LNCAP (cell line): ENCODE measurements around the gene VILL.

Experiments used
- TF ChIP-seq, protein P1 (sequence below): fragments of 450-650 bp; IDR thresholded peaks from 2 replicates; pipeline ENCODE4 v1.5.1; 2017; ENCODE audit warnings: mild to moderate bottlenecking

Gene VILL

DNA sequence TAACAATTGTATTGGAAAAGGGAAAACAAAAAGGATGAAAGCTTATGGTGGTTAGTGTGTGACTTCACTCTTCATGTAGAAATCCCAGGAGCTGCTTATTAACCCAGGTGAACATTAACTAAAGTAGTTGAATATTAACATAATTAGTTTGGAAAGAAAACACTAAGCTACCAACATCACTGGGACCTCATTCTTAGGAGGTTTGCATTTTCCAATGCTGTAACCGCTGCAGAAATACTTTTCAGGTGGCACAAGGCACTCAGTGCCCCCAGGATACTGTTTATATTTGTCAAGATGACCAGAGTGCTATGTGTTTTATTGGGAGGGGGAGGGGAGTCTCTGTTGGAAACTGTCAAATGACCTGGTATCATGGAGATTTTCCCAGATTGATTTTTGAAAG lies 25.9 kb upstream of the VILL start:
- TF ChIP-seq, protein P1, sequence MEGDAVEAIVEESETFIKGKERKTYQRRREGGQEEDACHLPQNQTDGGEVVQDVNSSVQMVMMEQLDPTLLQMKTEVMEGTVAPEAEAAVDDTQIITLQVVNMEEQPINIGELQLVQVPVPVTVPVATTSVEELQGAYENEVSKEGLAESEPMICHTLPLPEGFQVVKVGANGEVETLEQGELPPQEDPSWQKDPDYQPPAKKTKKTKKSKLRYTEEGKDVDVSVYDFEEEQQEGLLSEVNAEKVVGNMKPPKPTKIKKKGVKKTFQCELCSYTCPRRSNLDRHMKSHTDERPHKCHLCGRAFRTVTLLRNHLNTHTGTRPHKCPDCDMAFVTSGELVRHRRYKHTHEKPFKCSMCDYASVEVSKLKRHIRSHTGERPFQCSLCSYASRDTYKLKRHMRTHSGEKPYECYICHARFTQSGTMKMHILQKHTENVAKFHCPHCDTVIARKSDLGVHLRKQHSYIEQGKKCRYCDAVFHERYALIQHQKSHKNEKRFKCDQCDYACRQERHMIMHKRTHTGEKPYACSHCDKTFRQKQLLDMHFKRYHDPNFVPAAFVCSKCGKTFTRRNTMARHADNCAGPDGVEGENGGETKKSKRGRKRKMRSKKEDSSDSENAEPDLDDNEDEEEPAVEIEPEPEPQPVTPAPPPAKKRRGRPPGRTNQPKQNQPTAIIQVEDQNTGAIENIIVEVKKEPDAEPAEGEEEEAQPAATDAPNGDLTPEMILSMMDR = no peak

DNA sequence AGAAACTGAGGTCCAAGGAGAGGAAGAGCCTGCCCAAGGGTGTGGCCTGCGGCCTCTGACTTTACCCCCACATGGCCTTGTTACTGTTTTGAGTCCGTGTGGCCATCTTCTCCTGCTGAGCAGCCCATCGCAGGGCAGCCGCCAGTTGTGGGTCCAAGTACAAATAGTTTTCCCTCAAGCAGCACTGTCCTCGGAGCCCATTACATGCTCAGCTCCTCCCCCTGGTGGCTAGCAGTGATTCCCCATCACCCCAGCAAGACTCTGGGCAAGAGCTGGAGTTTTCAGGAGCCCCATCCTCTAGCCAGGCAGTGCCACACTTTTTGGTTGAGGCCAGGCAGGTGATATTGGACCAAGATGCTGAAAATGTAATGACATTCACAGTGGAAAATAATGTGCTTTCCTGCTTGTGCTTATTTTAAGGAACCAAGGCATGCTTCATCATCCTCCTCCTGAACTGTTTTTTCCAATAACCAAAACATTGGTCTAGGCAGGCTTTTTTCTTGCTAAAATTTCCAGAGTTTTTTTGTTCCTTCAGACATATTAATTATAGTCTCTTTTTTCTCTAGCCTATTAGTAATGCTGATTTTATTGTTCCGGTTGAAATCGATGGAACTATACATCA lies 23.2 kb upstream of the VILL start:
- TF ChIP-seq, protein P1 = peak; percentile 76

DNA sequence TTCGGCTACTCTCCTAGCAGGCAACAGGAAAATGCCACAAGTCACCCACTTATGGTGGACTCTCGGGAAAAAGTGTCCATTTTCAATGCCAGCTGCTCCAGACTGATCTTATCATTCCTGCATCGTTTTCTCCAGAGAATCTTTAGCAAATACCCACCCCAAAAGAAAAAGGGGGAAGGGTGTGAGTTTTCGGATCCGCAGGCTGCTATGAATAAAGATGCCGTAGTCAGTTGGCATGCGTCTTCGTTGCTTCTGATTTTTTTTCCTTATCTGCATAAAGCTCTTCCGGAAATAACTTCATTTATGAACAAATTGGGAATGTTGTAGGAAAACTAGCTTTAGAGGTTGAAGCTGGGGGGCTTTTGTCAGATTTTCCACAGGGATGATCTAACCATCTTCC lies 22.4 kb upstream of the VILL start:
- TF ChIP-seq, protein P1 = no peak

DNA sequence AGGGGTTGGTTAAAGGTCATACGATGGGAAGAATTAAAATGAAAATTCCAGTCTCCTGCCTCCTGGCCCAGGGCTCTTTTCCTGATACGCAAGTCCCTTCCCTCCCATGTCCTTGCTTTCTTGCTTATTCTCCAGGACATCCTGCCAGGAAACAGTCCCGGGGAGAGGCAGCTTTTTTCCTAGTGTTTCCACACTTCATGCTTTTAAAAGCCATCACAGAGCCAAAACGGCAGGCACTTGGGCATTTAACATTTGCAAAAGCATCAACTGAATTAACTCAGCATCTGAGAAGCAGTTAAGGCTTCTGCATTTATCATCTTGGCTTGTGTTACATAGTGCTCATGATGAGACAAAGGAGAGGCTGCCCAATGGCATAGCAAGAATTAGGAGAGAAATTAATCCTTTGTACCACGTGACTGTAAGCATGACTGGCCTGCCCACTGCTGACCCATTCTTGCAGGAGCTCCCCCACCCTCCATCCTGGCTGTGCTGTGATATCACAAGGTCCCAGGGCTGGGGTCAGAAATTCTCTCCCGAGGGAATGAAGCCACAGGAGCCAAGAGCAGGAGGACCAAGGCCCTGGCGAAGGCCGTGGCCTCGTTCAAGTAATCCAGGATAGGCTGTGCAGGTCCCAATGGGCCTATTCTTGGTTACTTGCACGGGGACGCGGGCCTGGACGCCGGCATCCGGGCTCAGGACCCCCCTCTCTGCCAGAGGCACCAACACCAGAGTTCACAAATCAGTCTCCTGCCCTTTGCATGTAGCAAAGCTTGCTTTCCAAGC lies 21.6 kb upstream of the VILL start:
- TF ChIP-seq, protein P1 = no peak

DNA sequence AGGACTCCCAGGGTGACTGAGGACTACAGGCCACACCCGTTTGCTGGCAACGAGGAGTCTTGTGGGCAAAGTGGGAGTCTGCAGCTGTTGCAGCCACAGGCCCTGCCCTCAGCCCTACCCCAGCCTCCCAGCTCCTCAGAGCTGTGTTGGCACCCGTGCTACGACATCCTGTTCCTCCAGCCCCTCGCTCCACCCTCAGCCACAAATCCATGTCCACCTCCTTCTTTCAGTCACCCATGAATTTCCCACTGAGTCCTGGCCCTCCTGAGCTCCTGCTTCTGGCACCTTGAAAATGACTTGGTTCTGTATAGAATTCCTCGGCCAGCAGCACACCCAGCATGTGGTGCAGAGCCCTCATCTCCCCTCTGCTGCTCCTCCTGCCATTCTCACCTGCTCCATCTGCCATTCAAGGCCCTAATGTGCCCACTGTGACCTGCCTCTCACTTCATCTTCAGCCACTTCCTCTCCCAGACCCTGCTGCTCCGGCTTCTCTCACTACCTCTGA lies 20.9 kb upstream of the VILL start:
- TF ChIP-seq, protein P1 = no peak

DNA sequence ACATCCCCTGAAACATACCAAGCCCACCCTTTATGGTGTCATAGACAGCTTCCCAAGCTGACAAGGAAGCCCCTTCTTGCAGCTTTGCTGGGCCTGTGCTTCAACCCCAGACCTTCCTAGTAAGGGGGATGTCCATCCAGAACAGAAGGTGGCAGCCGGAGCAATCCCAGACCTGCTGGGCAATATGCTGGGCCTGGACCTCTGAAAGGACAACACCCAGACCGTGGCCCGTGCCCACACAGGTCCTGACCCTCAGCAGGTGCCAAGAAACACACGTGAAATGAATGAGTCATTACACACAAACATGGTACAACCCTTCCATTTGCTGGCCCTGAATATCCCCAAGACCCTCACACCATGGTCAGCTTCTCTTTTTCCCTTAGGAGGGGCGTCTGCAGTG lies 19.8 kb upstream of the VILL start:
- TF ChIP-seq, protein P1 = no peak

DNA sequence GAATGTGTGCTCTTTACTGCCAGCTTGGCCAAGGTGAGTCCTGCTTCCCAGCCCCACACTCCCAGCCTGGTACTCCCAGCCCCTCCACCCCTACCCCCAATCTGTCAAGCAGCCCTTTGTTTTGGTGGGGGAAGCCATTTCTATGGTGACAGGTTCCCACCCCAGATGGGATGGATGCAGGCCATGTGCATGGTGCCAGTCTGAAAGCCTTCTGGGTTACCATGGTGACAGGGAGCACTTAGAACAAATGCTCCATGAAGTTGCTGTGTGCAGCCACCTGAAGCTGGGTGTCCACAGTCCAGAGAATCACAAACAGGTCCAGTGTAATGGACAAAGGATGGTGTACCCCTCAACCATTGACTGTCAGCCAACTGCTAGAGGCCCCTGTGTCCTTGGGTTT lies 19.1 kb upstream of the VILL start:
- TF ChIP-seq, protein P1 = no peak
